Keratinocyte (primary cell): ENCODE measurements around the gene GPLD1. TPM values are rescaled to one million over a fixed set of nuclear protein-coding genes. Genes with fewer than 3 reads are reported as not detected.

Experiments used
- DNase-seq: peaks from one replicate; pipeline ENCODE4 v3.0.0-alpha.2; 2011; ENCODE audit warnings: low read depth, missing footprints, low spot score
- FAIRE-seq: peaks from 2 replicates; lab custom pipeline; 2011; peaks lifted over from hg19 to GRCh38; lab: Jason Lieb, UNC
- H2AFZ ChIP-seq: 2 replicates; pipeline ENCODE4 v1.6.0; 2012; ENCODE audit warnings: low read length, control low read depth, inconsistent platforms; ENCODE audit not compliant: control insufficient read depth
- H3K27ac ChIP-seq: 2 replicates; pipeline ENCODE4 v1.5.1; 2011; ENCODE audit warnings: low read length; ENCODE audit not compliant: control insufficient read depth, insufficient read depth
- H3K27me3 ChIP-seq: 3 replicates; pipeline ENCODE4 v1.6.0; 2011; ENCODE audit warnings: low read length; ENCODE audit not compliant: control insufficient read depth, insufficient read depth; ENCODE audit errors: extremely low read depth
- H3K36me3 ChIP-seq, 2 experiments: 2 replicates in 1 of 2; 3 replicates in 1 of 2; pipeline ENCODE4 v1.5.1; 2011; ENCODE audit warnings: low read length in 2 of 2, mild to moderate bottlenecking in 1 of 2; ENCODE audit not compliant: control insufficient read depth in 2 of 2, insufficient read depth in 2 of 2; ENCODE audit errors: extremely low read depth in 1 of 2
- H3K4me1 ChIP-seq: 3 replicates; pipeline ENCODE4 v1.5.1; 2011; ENCODE audit warnings: low read length; ENCODE audit not compliant: control insufficient read depth, insufficient read depth; ENCODE audit errors: extremely low read depth
- H3K4me2 ChIP-seq: 3 replicates; pipeline ENCODE4 v1.6.0; 2011; ENCODE audit warnings: low read depth, low read length; ENCODE audit not compliant: control insufficient read depth, insufficient read depth; ENCODE audit errors: extremely low read depth
- H3K4me3 ChIP-seq, 3 experiments: fragments of 200-600 bp in 1 of 3; sonication (generic) in 1 of 3; 2 replicates in 2 of 3; 3 replicates in 1 of 3; pipeline ENCODE4 v1.5.1; 2011 to 2016; ENCODE audit warnings: low read length in 3 of 3, mild to moderate bottlenecking in 3 of 3, control low read depth in 2 of 3, inconsistent platforms in 1 of 3, low read depth in 1 of 3, mixed read lengths in 1 of 3, mixed run types in 1 of 3, moderate library complexity in 1 of 3; ENCODE audit not compliant: control insufficient read depth in 2 of 3, insufficient read depth in 2 of 3; ENCODE audit errors: extremely low read depth in 1 of 3
- H3K79me2 ChIP-seq: 2 replicates; pipeline ENCODE4 v1.6.0; 2012; ENCODE audit warnings: low read length; ENCODE audit not compliant: control insufficient read depth, insufficient read depth
- H3K9ac ChIP-seq: 3 replicates; pipeline ENCODE4 v1.6.0; 2011; ENCODE audit warnings: low read length; ENCODE audit not compliant: control insufficient read depth, insufficient read depth; ENCODE audit errors: extremely low read depth
- H3K9me1 ChIP-seq: 3 replicates; pipeline ENCODE4 v1.6.0; 2011; ENCODE audit warnings: low read length; ENCODE audit not compliant: control insufficient read depth, insufficient read depth; ENCODE audit errors: extremely low read depth
- H3K9me3 ChIP-seq: 2 replicates; pipeline ENCODE4 v1.5.1; 2012; ENCODE audit warnings: low read depth, low read length; ENCODE audit not compliant: control insufficient read depth
- H4K20me1 ChIP-seq: 3 replicates; pipeline ENCODE4 v1.6.0; 2011; ENCODE audit warnings: low read length; ENCODE audit not compliant: control insufficient read depth, insufficient read depth; ENCODE audit errors: extremely low read depth
- EZH2 ChIP-seq: IDR thresholded peaks from one replicate; pipeline ENCODE4 v1.6.1; 2012; ENCODE audit warnings: inconsistent platforms, mild to moderate bottlenecking, low read length, moderate library complexity
- dilution Hi-C: fragments of 300-500 bp; cut with MboI; formaldehyde crosslinking; loops from one replicate; pipeline ENCODE4 v1.7.0; 2020; ENCODE audit warnings: low sequenced_read_pairs; ENCODE audit not compliant: extremely low pct_ligation_motif_present
- polyA plus RNA-seq, 5 experiments: library from polyadenylated mRNA; depleted of rRNA in 3 of 5; stranded (reverse) in 3 of 5; stranded (forward) in 1 of 5; unstranded in 1 of 5; fragments of >200 nt; gene quantifications; 1 replicate in 1 of 5; 2 replicates in 3 of 5; 3 replicates in 1 of 5; pipeline versions ENCODE4 v1.2.1 to v1.2.3, GENCODE V29; 2011 to 2012; ENCODE audit warnings: missing spikeins in 2 of 5, low read depth in 1 of 5, low replicate concordance in 1 of 5
- TF ChIP-seq, protein P1 (sequence below), 3 experiments: IDR thresholded peaks in 1 of 3; conservative IDR thresholded peaks in 1 of 3; optimal IDR thresholded peaks in 1 of 3; 2 replicates in 2 of 3; 3 replicates in 1 of 3; pipeline versions ENCODE3 to v1.5.1; 2011; ENCODE audit warnings: low read length in 3 of 3, mild to moderate bottlenecking in 3 of 3, moderate library complexity in 2 of 3, control low read depth in 1 of 3, inconsistent platforms in 1 of 3; ENCODE audit not compliant: insufficient read depth in 2 of 3; ENCODE audit errors: extremely low read depth in 1 of 3

Gene GPLD1
- polyA plus RNA-seq, 1 donor (not counting 4 experiments of a cell fraction or from before 2014, with no cell fraction given), result 0.07 TPM

- Histone ChIP-seq H3K36me3 (no peaks in the 10 kb centered on the region), H3K9me1 (no peaks in the 10 kb centered on the region), H3K9me3 (no peaks in the 10 kb centered on the region), H2AFZ (no peak overlapping the region), H3K4me2 (no peak overlapping the region), H3K27ac (no peak overlapping the region), H3K27me3 (no peaks in the 10 kb centered on the region), H3K4me1 (no peaks in the 10 kb centered on the region), H3K9ac (no peak overlapping the region), H3K79me2 (no peaks in the 10 kb centered on the region), H3K4me3 (no peak overlapping the region), H4K20me1 (no peaks in the 10 kb centered on the region)
- DNase-seq (no peak), FAIRE-seq (no peak)
- dilution Hi-C loops, result no loop called here
- TF ChIP-seq, protein P1, sequence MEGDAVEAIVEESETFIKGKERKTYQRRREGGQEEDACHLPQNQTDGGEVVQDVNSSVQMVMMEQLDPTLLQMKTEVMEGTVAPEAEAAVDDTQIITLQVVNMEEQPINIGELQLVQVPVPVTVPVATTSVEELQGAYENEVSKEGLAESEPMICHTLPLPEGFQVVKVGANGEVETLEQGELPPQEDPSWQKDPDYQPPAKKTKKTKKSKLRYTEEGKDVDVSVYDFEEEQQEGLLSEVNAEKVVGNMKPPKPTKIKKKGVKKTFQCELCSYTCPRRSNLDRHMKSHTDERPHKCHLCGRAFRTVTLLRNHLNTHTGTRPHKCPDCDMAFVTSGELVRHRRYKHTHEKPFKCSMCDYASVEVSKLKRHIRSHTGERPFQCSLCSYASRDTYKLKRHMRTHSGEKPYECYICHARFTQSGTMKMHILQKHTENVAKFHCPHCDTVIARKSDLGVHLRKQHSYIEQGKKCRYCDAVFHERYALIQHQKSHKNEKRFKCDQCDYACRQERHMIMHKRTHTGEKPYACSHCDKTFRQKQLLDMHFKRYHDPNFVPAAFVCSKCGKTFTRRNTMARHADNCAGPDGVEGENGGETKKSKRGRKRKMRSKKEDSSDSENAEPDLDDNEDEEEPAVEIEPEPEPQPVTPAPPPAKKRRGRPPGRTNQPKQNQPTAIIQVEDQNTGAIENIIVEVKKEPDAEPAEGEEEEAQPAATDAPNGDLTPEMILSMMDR (optimal IDR thresholded peaks at IDR 0.05 in 1 of 3, IDR thresholded peaks at IDR 0.05 in 1 of 3, conservative IDR thresholded peaks at IDR 0.05 in 1 of 3; ENCODE audit: extremely low read depth in 1 of 3, insufficient read depth in 2 of 3, low read length in 3 of 3), result no peak
- no peak for TF ChIP-seq EZH2
Observed at GRCh38 chr6:24477070-24477469, 12.3 kb downstream of the GPLD1 start.

- no peak for FAIRE-seq
- DNase-seq, result no peak
- H3K27me3 ChIP-seq, result no peaks in the 10 kb centered on the region
- H3K9ac ChIP-seq, result no peak overlapping the region
- no peaks in the 10 kb centered on the region for H3K4me1 ChIP-seq
- no peak overlapping the region for H3K4me3 ChIP-seq
- dilution Hi-C loops, result no loop called here
- H2AFZ ChIP-seq, result no peak overlapping the region
- H3K27ac ChIP-seq, result no peak overlapping the region
- no peaks in the 10 kb centered on the region for H3K9me1 ChIP-seq
- H3K9me3 ChIP-seq, result no peaks in the 10 kb centered on the region
- no peak for TF ChIP-seq EZH2
- TF ChIP-seq, protein P1 (optimal IDR thresholded peaks at IDR 0.05 in 1 of 3, IDR thresholded peaks at IDR 0.05 in 1 of 3, conservative IDR thresholded peaks at IDR 0.05 in 1 of 3; ENCODE audit: extremely low read depth in 1 of 3, insufficient read depth in 2 of 3, low read length in 3 of 3), result no peak
- H3K4me2 ChIP-seq, result no peak overlapping the region
- H3K79me2 ChIP-seq, result no peaks in the 10 kb centered on the region
- H3K36me3 ChIP-seq, result no peaks in the 10 kb centered on the region
- H4K20me1 ChIP-seq, result no peaks in the 10 kb centered on the region
Observed at GRCh38 chr6:24476631-24477030, 12.7 kb downstream of the GPLD1 start.
